OCI-LY3 (cell line): ENCODE measurements around the gene AQP2.

Experiments
- EZH2phosphoT487 ChIP-seq: fragments of 200-600 bp; shearing (Covaris generic); IDR thresholded peaks from 2 replicates; pipeline ENCODE4 v1.6.1; 2018; ENCODE audit warnings: antibody characterized with exemption, mixed run types, low read depth
- TF ChIP-seq, protein P1 (sequence below): fragments of 200-600, 300-600 bp; sonication (generic); IDR thresholded peaks from 2 replicates; pipeline ENCODE4 v1.5.1; 2014; ENCODE audit warnings: antibody characterized with exemption, low read length, low read depth

DNA sequence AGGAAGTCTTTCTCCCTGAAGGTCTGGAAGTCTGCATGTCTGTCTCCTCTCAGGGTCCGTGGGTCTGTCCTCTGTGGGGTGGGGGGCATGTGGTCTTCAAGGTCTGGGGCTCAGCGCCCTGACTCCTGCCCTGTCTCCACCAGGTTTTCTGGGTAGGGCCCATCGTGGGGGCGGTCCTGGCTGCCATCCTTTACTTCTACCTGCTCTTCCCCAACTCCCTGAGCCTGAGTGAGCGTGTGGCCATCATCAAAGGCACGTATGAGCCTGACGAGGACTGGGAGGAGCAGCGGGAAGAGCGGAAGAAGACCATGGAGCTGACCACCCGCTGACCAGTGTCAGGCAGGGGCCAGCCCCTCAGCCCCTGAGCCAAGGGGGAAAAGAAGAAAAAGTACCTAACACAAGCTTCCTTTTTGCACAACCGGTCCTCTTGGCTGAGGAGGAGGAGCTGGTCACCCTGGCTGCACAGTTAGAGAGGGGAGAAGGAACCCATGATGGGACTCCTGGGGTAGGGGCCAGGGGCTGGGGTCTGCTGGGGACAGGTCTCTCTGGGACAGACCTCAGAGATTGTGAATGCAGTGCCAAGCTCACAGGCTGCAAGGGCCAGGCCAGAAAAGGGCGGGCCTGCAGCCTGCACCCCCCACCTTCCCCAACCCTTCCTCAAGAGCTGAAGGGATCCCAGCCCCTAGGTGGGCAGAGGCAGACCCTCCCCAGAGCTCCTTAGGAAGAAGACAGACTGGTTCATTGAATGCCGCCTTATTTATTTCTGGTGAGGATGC lies 14.5 kb downstream of the AQP2 start:
- TF ChIP-seq, protein P1, sequence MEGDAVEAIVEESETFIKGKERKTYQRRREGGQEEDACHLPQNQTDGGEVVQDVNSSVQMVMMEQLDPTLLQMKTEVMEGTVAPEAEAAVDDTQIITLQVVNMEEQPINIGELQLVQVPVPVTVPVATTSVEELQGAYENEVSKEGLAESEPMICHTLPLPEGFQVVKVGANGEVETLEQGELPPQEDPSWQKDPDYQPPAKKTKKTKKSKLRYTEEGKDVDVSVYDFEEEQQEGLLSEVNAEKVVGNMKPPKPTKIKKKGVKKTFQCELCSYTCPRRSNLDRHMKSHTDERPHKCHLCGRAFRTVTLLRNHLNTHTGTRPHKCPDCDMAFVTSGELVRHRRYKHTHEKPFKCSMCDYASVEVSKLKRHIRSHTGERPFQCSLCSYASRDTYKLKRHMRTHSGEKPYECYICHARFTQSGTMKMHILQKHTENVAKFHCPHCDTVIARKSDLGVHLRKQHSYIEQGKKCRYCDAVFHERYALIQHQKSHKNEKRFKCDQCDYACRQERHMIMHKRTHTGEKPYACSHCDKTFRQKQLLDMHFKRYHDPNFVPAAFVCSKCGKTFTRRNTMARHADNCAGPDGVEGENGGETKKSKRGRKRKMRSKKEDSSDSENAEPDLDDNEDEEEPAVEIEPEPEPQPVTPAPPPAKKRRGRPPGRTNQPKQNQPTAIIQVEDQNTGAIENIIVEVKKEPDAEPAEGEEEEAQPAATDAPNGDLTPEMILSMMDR: no peak
- no peak for TF ChIP-seq EZH2phosphoT487
